SK-N-SH (cell line): Measurements from ENCODE around the gene LMX1A. TPM values are rescaled to one million over a fixed set of nuclear protein-coding genes. Genes with fewer than 3 reads are reported as not detected.

Experiments used
- CTCF ChIA-PET: fragments of 300-600, 350-600 bp; formaldehyde crosslinking; extraction: SDS; loops from one replicate; lab custom pipeline; 2021; lab: Yijun Ruan, JAX
- POLR2A ChIA-PET: fragments of 350-600 bp; sonication (Branson Sonifier 250); formaldehyde crosslinking; extraction: SDS; loops from one replicate; lab custom pipeline; 2020; ENCODE audit warnings: antibody characterized with exemption, inconsistent platforms; lab: Yijun Ruan, JAX
- DNase-seq: peaks from one replicate; pipeline ENCODE4 v3.0.0; 2012
- H2AFZ ChIP-seq: fragments of 200-600 bp; sonication (generic); 2 replicates; pipeline ENCODE4 v1.8.1; 2016; ENCODE audit warnings: antibody characterized with exemption, mild to moderate bottlenecking, low read depth
- H3F3A ChIP-seq: fragments of 200-600 bp; sonication (generic); replicated peaks from 2 replicates; pipeline ENCODE3; 2016; ENCODE audit warnings: antibody characterized with exemption, mild to moderate bottlenecking; ENCODE audit not compliant: insufficient read depth
- H3K27ac ChIP-seq, 2 experiments: fragments of 200-500 bp in 1 of 2; fragments of 200-600 bp in 1 of 2; sonication (Bioruptor generic) in 1 of 2; sonication (generic), shearing (Covaris generic) in 1 of 2; 2 replicates each; pipeline versions ENCODE4 v1.5.1 to v1.6.1; 2014 to 2016; ENCODE audit warnings: low read depth in 2 of 2, inconsistent platforms in 1 of 2, low read length in 1 of 2, mild to moderate bottlenecking in 1 of 2, mixed read lengths in 1 of 2
- H3K27me3 ChIP-seq: fragments of 200-600 bp; sonication (generic), shearing (Covaris generic); 2 replicates; pipeline ENCODE4 v1.6.1; 2016; ENCODE audit warnings: mixed run types; ENCODE audit not compliant: insufficient read depth
- H3K36me3 ChIP-seq, 2 experiments: fragments of 200-500 bp in 1 of 2; fragments of 200-600 bp in 1 of 2; sonication (Bioruptor generic) in 1 of 2; sonication (generic) in 1 of 2; replicated peaks in 1 of 2; 2 replicates each; pipeline versions ENCODE3 to v1.5.1; 2014 to 2016; ENCODE audit warnings: low read length in 1 of 2, mild to moderate bottlenecking in 1 of 2; ENCODE audit not compliant: insufficient read depth in 2 of 2, control insufficient read depth in 1 of 2
- H3K4me1 ChIP-seq, 2 experiments: fragments of 200-500 bp in 1 of 2; fragments of 200-600 bp in 1 of 2; sonication (Bioruptor generic) in 1 of 2; sonication (generic), shearing (Covaris generic) in 1 of 2; 2 replicates each; pipeline versions ENCODE4 v1.5.1 to v1.6.1; 2014 to 2016; ENCODE audit warnings: low read depth in 1 of 2, low read length in 1 of 2, mixed run types in 1 of 2; ENCODE audit not compliant: insufficient read depth in 2 of 2, control insufficient read depth in 1 of 2
- H3K4me2 ChIP-seq: fragments of 200-600 bp; sonication (generic), shearing (Covaris generic); 2 replicates; pipeline ENCODE4 v1.6.1; 2017; ENCODE audit warnings: mixed run types
- H3K4me3 ChIP-seq, 2 experiments: fragments of 200-500 bp in 1 of 2; fragments of 200-600 bp in 1 of 2; sonication (Bioruptor generic) in 1 of 2; sonication (generic), shearing (Covaris generic) in 1 of 2; 2 replicates each; pipeline versions ENCODE4 v1.5.1 to v1.8.1; 2014 to 2016; ENCODE audit warnings: low read depth in 2 of 2, inconsistent platforms in 1 of 2, low read length in 1 of 2, mild to moderate bottlenecking in 1 of 2, mixed read lengths in 1 of 2, moderate library complexity in 1 of 2
- H3K79me2 ChIP-seq: fragments of 200-600 bp; sonication (generic); 2 replicates; pipeline ENCODE4 v1.8.1; 2017; ENCODE audit warnings: mild to moderate bottlenecking; ENCODE audit not compliant: insufficient read depth
- H3K9ac ChIP-seq: fragments of 200-600 bp; sonication (generic); 2 replicates; pipeline ENCODE4 v1.6.1; 2017; ENCODE audit warnings: mixed run types
- H3K9me2 ChIP-seq: fragments of 200-600 bp; sonication (generic); 2 replicates; pipeline ENCODE4 v1.6.1; 2017; ENCODE audit warnings: mixed run types
- H3K9me3 ChIP-seq: fragments of 200-600 bp; sonication (generic); 2 replicates; pipeline ENCODE4 v1.6.1; 2017; ENCODE audit warnings: mixed run types, mild to moderate bottlenecking, moderate library complexity
- H4K20me1 ChIP-seq: fragments of 200-600 bp; sonication (generic); 2 replicates; pipeline ENCODE4 v1.6.1; 2017; ENCODE audit warnings: mild to moderate bottlenecking, mixed run types; ENCODE audit not compliant: insufficient read depth
- CTCF ChIP-seq: fragments of 200-600 bp; sonication (generic); IDR thresholded peaks from 2 replicates; pipeline ENCODE4 v1.6.1; 2017; ENCODE audit warnings: antibody characterized with exemption, mild to moderate bottlenecking, moderate library complexity
- EP300 ChIP-seq, 2 experiments: IDR thresholded peaks; 2 replicates each; pipeline versions ENCODE4 v1.4.0 to v1.6.1; 2012; ENCODE audit warnings: borderline replicate concordance in 1 of 2, low read depth in 1 of 2, low read length in 1 of 2
- FOSL2 ChIP-seq: IDR thresholded peaks from 2 replicates; pipeline ENCODE4 v1.4.0; 2012; ENCODE audit warnings: low read depth, mild to moderate bottlenecking, moderate library complexity, borderline replicate concordance
- FOXJ3 ChIP-seq: sonication (generic); formaldehyde crosslinking; IDR thresholded peaks from 2 replicates; pipeline ENCODE4 v1.5.1; 2020; ENCODE audit warnings: mild to moderate bottlenecking, missing genetic modification reagents
- GABPA ChIP-seq: IDR thresholded peaks from 2 replicates; pipeline ENCODE4 v1.4.0; 2012; ENCODE audit warnings: low read depth, mild to moderate bottlenecking
- GATA2 ChIP-seq: sonication (generic); formaldehyde crosslinking; IDR thresholded peaks from 2 replicates; pipeline ENCODE4 v1.5.0; 2020; ENCODE audit warnings: mild to moderate bottlenecking, missing genetic modification reagents
- MAX ChIP-seq: IDR thresholded peaks from 2 replicates; pipeline ENCODE4 v1.4.0; 2012; ENCODE audit warnings: low read depth
- NFIC ChIP-seq: IDR thresholded peaks from 2 replicates; pipeline ENCODE4 v1.4.0; 2012; ENCODE audit warnings: borderline replicate concordance
- REST ChIP-seq: IDR thresholded peaks from 2 replicates; pipeline ENCODE4 v1.6.1; 2012; ENCODE audit warnings: mild to moderate bottlenecking, low read depth, low read length, moderate library complexity
- RXRA ChIP-seq: IDR thresholded peaks from 2 replicates; pipeline ENCODE4 v1.4.0; 2012; ENCODE audit warnings: low read depth, mild to moderate bottlenecking, borderline replicate concordance
- SIN3A ChIP-seq: IDR thresholded peaks from 2 replicates; pipeline ENCODE4 v1.6.1; 2012; ENCODE audit warnings: low read depth, mild to moderate bottlenecking, low read length, moderate library complexity, borderline replicate concordance
- TCF12 ChIP-seq: IDR thresholded peaks from 2 replicates; pipeline ENCODE4 v1.4.0; 2012
- WGBS: methylation state at CpG from one replicate; pipeline ENCODE4 v1.1.6; 2017; ENCODE audit warnings: low lambda C conversion rate; 5-methylcytosine and 5-hydroxymethylcytosine counted together
- polyA plus RNA-seq, 3 experiments: library from polyadenylated mRNA; depleted of rRNA; stranded (reverse); fragments of >200 nt; gene quantifications; 2 replicates each; pipeline ENCODE4 v1.2.3, GENCODE V29; 2012
- TF ChIP-seq, protein P1 (sequence below): fragments of 150-350 bp; IDR thresholded peaks from 2 replicates; pipeline ENCODE4 v1.6.1; 2016; ENCODE audit warnings: mild to moderate bottlenecking, low read depth, low read length

LMX1A gene
- polyA plus RNA-seq, 1 of the 3 experiments (the other 2 are of a cell fraction), result not detected

DNA sequence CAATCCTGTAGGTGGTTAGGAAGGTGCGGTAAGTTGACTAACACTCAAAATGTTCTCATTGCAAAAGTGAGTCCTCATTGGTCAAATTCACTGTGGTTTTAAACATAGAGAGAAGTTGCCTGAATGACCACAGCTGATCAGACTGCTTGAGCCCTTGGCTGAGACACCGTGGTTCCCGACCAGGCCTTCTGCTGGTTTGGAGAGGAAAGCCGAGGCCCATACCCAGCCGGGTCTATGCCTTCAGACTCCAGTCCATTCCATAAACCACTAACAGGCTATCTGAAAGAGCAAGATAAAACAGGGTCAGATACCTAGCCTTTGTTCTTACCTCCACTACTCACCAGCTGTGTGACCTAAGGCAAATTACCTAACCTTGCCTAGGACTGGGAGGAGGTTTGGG is 133.9 kb downstream of the LMX1A start:
- ChIA-PET POLR2A (no interaction called here), CTCF (no interaction called here)
- H3K9me2 ChIP-seq, result no peaks in the 10 kb centered on the region

GRCh38 chr1:165218731-165219130 is 137.8 kb downstream of the LMX1A start:
- no peak for DNase-seq
- Histone ChIP-seq H3F3A (no peaks in the 10 kb centered on the region), H3K27ac (no peak overlapping the region), H3K36me3 (no peaks in the 10 kb centered on the region), H3K9me2 (no peaks in the 10 kb centered on the region), H4K20me1 (no peaks in the 10 kb centered on the region), H2AFZ (no peak overlapping the region), H3K79me2 (no peaks in the 10 kb centered on the region), H3K4me3 (no peak overlapping the region), H3K9ac (no peak overlapping the region), H3K9me3 (no peaks in the 10 kb centered on the region), H3K4me2 (no peak overlapping the region), H3K27me3 (no peaks in the 10 kb centered on the region), H3K4me1 (no peaks in the 10 kb centered on the region)
- POLR2A ChIA-PET, result no interaction called here
- WGBS, result 42% methylated on average over 6 of the region's 6 CpGs
- CTCF ChIA-PET, result no interaction called here
- no peak for TF ChIP-seq EP300 (IDR thresholded peaks at IDR 0.05; ENCODE audit: borderline replicate concordance in 1 of 2, low read depth in 1 of 2, low read length in 1 of 2)
- TF ChIP-seq CTCF, result no peak
- TF ChIP-seq REST, result no peak

More for the DNA sequence above, 133.9 kb downstream of the LMX1A start:
- no peak for DNase-seq
- H3K4me1 ChIP-seq, result no peaks in the 10 kb centered on the region
- H4K20me1 ChIP-seq, result no peaks in the 10 kb centered on the region
- 34% methylated on average over 5 of the region's 5 CpGs for WGBS
- H3K27ac ChIP-seq, result no peak overlapping the region
- H3K9ac ChIP-seq, result no peak overlapping the region
- H3F3A ChIP-seq, result no peaks in the 10 kb centered on the region
- H3K4me3 ChIP-seq, result no peak overlapping the region
- no peaks in the 10 kb centered on the region for H3K36me3 ChIP-seq
- H3K9me3 ChIP-seq, result no peaks in the 10 kb centered on the region
- H3K27me3 ChIP-seq, result no peaks in the 10 kb centered on the region
- no peak overlapping the region for H3K4me2 ChIP-seq
- H3K79me2 ChIP-seq, result no peaks in the 10 kb centered on the region
- TF ChIP-seq RXRA (no peak), NFIC (no peak), TCF12 (no peak), GABPA (no peak), SIN3A (no peak), REST (no peak), FOXJ3 (CRISPR knock-in tag) (no peak), FOSL2 (no peak), MAX (no peak), GATA2 (CRISPR knock-in tag) (no peak)
- TF ChIP-seq, protein P1, sequence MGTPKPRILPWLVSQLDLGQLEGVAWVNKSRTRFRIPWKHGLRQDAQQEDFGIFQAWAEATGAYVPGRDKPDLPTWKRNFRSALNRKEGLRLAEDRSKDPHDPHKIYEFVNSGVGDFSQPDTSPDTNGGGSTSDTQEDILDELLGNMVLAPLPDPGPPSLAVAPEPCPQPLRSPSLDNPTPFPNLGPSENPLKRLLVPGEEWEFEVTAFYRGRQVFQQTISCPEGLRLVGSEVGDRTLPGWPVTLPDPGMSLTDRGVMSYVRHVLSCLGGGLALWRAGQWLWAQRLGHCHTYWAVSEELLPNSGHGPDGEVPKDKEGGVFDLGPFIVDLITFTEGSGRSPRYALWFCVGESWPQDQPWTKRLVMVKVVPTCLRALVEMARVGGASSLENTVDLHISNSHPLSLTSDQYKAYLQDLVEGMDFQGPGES, result no peak
- TF ChIP-seq, all 33 proteins: peak for 0
- no peak overlapping the region for H2AFZ ChIP-seq
